Activated naive CD8-positive, alpha-beta T cell (primary cell): ENCODE measurements around the gene MIOX.
A peak's percentile ranks its signal among the peaks of the same experiment; 100 is the strongest.

ENCODE experiments used
- H3K27ac Mint-ChIP-seq: one replicate; pipeline ENCODE4 v1.8.0; 2021; ENCODE audit warnings: mixed read lengths
- H3K27me3 Mint-ChIP-seq: one replicate; pipeline ENCODE4 v1.8.0; 2021; ENCODE audit warnings: mixed read lengths
- H3K36me3 Mint-ChIP-seq: one replicate; pipeline ENCODE4 v1.8.0; 2021; ENCODE audit warnings: mixed read lengths
- H3K4me1 Mint-ChIP-seq: one replicate; pipeline ENCODE4 v1.8.0; 2021; ENCODE audit warnings: low read depth, mixed read lengths
- H3K4me3 Mint-ChIP-seq: one replicate; pipeline ENCODE4 v1.8.0; 2021; ENCODE audit warnings: mild to moderate bottlenecking, mixed read lengths
- H3K9me3 Mint-ChIP-seq: one replicate; pipeline ENCODE4 v1.8.0; 2021; ENCODE audit warnings: low read depth, mixed read lengths

The MIOX gene

DNA sequence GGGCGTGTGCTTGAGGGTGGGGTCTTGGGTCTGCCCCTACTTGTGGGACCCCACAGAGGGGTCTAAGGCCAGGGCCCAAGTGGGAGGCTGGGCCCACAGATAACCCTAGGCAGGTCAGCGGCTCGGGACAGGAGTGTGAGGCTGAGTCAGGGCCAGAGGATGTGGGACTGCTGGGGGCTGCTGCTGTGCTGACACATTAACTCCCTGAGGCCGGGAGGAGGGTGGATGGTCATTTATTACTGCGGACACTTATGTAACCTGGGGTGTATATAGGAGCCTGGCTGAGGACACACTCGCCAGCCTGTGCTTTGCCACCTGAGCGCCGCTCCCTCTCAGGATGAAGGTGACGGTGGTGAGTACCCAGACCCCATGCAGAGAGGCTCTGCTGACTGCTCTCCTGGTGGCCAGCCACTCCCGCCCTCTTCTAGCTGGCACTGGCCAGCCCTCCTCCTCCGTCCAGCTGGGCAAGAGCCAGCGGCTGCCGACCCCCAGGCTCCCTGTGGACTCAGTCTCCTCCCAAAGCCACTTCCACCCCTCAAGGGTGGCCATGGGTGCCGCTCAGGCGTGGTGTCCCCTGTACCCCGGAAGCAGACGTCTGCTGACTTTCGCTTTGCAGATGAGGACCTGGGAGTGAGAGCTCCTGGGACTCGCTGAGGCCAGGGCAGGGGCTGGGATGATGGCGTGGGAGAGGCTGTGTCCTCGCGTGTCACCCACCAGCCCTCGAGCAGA is at the start of gene MIOX:
TSS of gene MIOX (plus strand) at position 299 of the 729 bp plus-strand sequence. CDS start at position 338, 39 bp downstream.
- Mint-ChIP-seq H3K36me3 (no peaks in the 10 kb centered on the region), H3K4me3 (no peak within 1 kb of the TSS), H3K27me3 (no peaks in the 10 kb centered on the region), H3K27ac (no peak within 1 kb of the TSS), H3K4me1 (peaks cover 9% of the 10 kb centered on the region), H3K9me3 (no peaks in the 10 kb centered on the region)

DNA sequence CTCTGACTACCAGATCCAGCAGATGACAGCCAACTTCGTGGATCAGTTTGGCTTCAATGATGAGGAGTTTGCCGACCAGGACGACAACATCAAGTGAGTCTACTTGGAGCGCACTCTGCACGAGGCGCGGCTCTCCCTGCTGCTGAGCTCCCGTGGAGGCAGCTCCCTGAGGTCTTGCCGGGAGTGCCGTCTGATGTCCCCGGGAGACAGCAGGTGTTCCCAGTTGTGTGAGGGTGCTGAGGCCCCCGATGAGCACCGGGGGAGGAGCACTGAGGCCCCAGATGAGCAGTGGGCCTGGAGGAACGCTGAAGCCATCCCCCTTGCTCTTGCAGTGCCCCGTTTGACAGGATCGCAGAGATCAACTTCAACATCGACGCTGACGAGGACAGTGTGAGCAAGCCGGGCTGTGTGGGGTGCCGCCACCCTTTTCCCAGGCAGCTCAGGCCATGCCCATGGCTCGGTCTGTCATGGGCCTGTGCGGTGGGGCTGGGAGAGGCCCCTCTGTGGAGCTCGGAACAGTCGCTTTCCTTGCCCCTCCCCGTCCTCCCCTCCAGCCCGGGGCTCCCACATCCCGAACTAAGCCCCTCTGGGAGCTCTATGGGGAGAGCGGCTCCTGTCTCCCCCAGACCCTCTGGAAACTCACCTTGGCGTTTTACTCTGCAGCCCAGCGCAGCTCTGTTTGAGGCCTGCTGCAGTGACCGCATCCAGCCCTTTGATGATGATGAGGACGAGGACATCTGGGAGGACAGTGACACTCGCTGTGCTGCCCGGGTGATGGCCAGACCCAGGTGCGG is 49.0 kb upstream of the MIOX start:
- H3K4me3 Mint-ChIP-seq = no peak overlapping the region
- no peaks in the 10 kb centered on the region for H3K9me3 Mint-ChIP-seq
- no peaks in the 10 kb centered on the region for H3K4me1 Mint-ChIP-seq
- H3K36me3 Mint-ChIP-seq = peaks cover 3% of the 10 kb centered on the region
- H3K27ac Mint-ChIP-seq = no peak overlapping the region
- H3K27me3 Mint-ChIP-seq = no peaks in the 10 kb centered on the region

DNA sequence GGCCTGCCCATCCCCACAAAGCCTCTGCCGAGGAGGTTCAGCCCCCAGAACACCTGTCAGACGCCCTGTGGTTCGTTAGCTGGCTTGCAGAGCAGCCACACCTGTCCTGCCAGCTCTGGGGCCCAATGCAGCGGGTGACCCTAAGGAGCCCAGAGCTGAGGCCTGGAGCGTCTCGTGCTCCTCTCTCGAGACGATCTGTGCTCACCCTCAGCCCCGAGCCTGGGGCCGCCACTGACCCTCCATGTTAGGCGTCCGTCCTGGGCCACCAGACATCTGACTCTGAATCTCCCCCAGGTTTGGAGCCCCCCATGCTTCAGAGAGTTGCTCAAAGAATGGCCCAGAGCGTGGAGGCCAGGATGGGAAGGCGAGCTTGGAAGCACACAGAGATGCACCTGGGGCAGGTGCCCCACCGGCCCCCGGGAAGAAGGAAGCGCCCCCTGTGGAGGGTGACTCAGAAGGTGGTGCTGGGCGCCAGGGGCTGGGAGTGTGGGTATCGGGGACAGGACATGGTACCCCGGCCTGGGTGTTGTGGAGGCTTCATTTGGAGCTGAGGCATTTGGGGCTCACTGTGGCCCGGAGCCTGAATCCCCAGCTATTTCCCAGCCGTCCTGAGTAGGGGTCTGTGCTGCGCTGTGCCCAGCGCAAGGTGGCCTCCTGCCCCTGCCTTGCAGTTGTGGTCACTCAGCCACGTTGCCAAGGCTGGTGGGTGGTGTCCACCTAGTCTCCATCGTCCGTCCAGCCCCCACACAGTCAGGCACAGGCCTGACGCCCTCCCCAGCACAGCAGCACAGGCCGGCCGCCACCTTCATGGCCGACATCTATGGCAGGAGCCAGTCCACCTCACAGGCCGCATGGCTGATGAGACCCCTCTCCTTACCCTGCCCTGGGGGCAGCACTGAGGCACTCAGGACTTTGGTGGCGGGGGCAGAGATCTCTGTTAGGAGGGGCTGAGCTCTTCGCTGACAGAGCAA is 48.1 kb upstream of the MIOX start:
- H3K4me3 Mint-ChIP-seq = no peak overlapping the region
- H3K27ac Mint-ChIP-seq = no peak overlapping the region
- H3K36me3 Mint-ChIP-seq = peaks cover 3% of the 10 kb centered on the region

DNA sequence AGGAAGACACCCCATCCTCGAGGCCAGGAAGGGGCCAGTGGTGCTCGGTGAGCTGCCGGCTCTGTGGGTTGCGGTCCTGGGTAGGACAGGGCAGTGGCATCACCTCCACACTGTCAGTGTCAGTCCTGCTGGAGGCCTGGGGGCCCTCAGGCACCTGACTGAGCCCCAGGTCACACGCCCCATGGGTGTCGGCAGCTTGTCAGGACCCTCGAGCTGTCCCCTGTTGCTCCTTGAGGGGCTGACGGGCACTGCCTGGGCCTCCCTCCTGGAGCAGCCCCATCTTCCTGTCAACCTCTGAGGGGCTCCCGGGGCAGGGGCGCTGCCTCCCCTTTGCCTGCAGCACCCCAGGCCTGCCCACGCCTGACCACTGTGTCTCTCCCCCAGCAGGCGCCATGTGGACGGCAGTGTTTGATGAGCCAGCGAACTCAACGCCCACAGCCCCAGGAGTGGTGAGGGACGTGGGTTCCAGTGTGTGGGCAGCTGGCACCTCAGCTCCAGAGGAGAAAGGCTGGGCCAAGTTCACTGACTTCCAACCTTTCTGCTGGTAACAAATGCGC is 47.3 kb upstream of the MIOX start:
- H3K4me3 Mint-ChIP-seq = no peak overlapping the region
- no peak overlapping the region for H3K27ac Mint-ChIP-seq
- no peaks in the 10 kb centered on the region for H3K9me3 Mint-ChIP-seq
- H3K4me1 Mint-ChIP-seq = peaks cover 8% of the 10 kb centered on the region
- H3K36me3 Mint-ChIP-seq = peaks cover 3% of the 10 kb centered on the region
- no peaks in the 10 kb centered on the region for H3K27me3 Mint-ChIP-seq

More for the DNA sequence above, 48.1 kb upstream of the MIOX start:
- Mint-ChIP-seq H3K4me1 (peaks cover 7% of the 10 kb centered on the region), H3K27me3 (no peaks in the 10 kb centered on the region), H3K9me3 (no peaks in the 10 kb centered on the region)

DNA sequence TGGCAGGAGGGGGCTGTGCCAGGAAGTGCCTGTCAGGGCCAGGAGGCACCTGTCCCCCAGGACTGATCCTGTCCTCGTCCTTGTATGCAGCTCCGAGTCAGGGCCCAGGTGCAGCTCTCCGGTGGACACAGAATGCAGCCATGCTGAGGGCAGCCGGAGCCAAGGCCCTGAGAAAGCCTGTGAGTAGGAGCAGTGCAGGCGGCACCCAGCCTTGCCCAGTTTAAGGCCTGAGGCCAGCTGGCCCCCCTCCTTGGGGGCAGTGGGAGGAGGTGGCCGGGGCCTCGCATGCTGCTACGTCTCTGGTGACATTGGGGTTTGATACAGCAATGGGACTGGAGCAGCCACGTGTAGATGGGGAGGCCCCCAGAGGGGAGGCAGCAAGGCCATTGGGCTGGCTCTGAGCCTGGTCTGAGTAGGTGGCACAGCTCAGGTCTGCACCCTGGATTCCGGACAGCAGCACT is 46.8 kb upstream of the MIOX start:
- Mint-ChIP-seq H3K4me3 (no peak overlapping the region), H3K27ac (no peak overlapping the region), H3K27me3 (no peaks in the 10 kb centered on the region), H3K9me3 (no peaks in the 10 kb centered on the region), H3K36me3 (peaks cover 3% of the 10 kb centered on the region), H3K4me1 (peaks cover 9% of the 10 kb centered on the region)

DNA sequence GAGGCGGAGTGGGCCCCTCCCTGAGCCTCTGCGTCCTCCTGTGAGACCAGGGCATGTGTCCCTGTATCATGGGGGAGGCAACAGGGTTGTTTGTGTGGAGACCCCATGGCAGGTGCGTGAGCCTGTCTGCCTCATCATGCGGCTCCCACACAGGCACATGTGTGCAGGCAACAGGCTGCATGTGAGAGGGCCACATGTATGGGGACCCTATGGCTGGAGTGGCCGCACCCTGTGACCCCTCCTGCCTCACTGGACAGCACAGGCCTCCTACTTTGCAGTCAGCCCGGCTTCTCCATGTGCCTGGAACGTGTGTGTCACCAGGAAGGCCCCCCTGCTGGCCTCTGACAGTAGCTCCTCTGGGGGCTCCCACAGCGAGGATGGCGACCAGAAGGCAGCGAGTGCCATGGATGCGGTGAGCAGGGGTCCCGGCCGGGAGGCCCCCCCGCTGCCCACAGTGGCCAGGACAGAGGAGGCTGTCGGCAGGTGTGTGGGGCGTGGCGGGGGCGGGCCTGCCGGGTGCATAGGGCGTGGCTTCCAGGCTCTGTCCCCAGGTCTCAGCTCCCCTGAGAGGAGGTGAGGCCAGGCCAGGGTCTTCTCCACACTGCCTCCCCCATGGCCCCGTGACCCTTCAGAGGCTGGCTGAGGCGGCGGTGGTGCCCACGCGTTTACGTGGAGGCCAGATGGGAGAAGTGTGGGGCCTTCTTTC is 46.0 kb upstream of the MIOX start:
- H3K27ac Mint-ChIP-seq = no peak overlapping the region

DNA sequence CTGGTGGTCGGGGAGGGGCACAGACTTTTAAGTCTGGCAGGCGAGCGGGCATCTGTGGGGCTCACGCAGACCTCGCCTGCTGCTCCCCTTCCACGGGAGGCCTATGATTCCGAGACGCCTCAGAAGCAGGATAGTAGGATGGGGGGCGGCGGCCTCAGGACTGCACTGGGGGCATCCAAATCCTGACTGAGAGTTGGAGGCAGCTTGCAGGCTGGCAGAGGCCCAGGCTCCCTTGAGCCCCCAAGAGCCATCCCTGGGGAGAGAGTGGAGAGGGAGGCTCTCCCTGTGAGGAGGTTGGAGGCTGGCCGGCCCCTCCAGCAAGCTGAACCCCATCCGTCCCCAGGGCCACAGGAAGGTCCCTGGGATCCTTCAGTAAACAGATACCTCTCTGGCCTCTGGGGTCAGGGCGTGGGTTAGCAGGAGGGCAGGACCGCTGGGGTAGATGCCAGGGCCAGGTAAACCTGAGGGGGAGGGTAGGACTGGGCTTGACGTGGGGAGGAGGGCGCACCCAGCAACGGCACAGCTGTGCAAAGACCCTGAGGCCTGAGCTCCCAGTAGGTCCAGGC is 45.1 kb upstream of the MIOX start:
- H3K27me3 Mint-ChIP-seq = no peaks in the 10 kb centered on the region
- H3K4me3 Mint-ChIP-seq = no peak overlapping the region
- no peaks in the 10 kb centered on the region for H3K36me3 Mint-ChIP-seq
- no peak overlapping the region for H3K27ac Mint-ChIP-seq
- H3K9me3 Mint-ChIP-seq = no peaks in the 10 kb centered on the region
- peaks cover 20% of the 10 kb centered on the region for H3K4me1 Mint-ChIP-seq

More for the DNA sequence above, 46.0 kb upstream of the MIOX start:
- peaks cover 17% of the 10 kb centered on the region for H3K4me1 Mint-ChIP-seq
- H3K27me3 Mint-ChIP-seq = no peaks in the 10 kb centered on the region
- no peaks in the 10 kb centered on the region for H3K9me3 Mint-ChIP-seq
- H3K4me3 Mint-ChIP-seq = no peak overlapping the region
- H3K36me3 Mint-ChIP-seq = no peaks in the 10 kb centered on the region

DNA sequence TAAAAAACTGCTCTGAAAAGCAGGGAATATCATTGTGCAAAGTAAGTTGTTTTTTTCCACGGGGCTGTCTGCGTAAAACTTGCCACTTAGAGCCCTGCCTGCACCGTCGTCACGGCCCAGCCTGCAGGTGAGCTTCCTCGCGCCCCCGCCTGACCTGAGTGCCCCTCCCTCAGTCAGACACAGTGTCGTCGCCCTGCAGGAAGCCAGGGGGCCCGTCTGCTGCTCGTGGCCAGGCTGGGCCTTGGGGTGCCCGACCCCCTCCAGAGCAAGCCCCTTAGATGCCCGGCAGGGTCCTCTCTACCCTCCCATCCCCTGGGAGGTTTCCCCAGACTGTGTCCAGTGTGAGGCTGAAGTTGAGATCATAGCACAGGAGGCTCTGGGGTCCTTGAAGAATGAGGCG is 43.5 kb upstream of the MIOX start:
- no peaks in the 10 kb centered on the region for H3K36me3 Mint-ChIP-seq
- no peak overlapping the region for H3K4me3 Mint-ChIP-seq
- H3K27ac Mint-ChIP-seq = peak overlapping the region; percentile 85
- H3K4me1 Mint-ChIP-seq = peaks cover 20% of the 10 kb centered on the region
- H3K9me3 Mint-ChIP-seq = no peaks in the 10 kb centered on the region
- H3K27me3 Mint-ChIP-seq = no peaks in the 10 kb centered on the region

DNA sequence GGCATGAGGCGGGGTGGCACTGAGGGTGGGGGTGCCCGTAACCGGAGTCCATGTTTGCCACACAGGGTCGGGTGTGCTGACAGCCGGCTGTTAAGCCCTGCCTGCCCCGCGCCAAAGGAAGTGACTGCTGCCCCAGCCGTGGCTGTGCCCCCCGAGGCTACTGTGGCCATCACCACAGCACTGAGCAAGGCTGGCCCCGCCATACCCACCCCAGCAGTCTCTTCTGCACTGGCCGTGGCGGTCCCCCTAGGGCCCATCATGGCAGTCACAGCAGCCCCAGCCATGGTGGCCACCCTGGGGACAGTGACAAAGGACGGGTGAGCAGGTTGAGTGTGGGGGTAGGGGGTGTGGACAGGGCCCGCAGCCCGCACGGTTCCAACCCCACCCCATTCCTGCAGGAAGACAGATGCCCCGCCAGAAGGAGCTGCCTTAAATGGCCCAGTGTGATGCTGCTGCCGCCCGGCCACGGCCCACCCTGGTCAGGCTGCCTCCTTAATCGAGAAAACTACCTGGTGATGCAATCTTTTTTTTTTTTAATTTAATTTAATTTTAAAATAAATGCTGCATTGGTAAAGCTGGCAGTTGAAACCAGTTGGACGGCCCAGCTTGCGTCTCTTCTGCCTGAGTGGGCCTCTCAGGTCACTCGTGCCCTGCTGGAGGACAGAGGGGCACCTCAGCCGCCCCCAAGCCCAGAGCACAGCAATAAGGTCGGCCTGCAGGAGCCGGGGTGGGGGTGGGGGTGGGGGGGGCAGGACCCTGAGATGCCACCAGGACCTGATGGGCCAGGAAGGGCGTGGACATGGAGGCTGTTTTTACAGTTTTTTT is 42.6 kb upstream of the MIOX start:
- Mint-ChIP-seq H3K9me3 (no peaks in the 10 kb centered on the region), H3K27ac (no peak overlapping the region), H3K4me1 (peaks cover 22% of the 10 kb centered on the region), H3K36me3 (no peaks in the 10 kb centered on the region), H3K4me3 (no peak overlapping the region), H3K27me3 (no peaks in the 10 kb centered on the region)

DNA sequence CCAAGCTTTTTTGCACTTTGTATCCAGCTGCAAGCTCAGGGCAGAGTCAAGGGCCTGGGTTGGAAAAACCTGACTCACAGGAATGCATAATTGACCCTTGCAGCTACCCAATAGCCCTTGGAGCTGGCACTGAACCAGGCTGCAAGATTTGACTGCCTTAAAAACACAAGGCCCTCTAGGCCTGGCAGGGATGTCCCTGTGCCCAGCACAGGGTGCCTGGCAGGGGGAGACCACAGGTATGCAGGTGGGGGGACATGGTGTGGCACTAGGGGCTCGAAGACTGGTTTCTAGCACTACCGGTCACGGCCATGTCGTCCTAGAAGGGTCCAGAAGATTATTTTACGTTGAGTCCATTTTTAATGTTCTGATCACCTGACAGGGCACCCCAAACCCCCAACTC is 42.0 kb upstream of the MIOX start:
- peaks cover 24% of the 10 kb centered on the region for H3K4me1 Mint-ChIP-seq
- no peaks in the 10 kb centered on the region for H3K27me3 Mint-ChIP-seq
- peak overlapping the region; percentile 81 for H3K27ac Mint-ChIP-seq
- H3K4me3 Mint-ChIP-seq = peak overlapping the region; percentile 7
- H3K36me3 Mint-ChIP-seq = no peaks in the 10 kb centered on the region
- H3K9me3 Mint-ChIP-seq = no peaks in the 10 kb centered on the region

DNA sequence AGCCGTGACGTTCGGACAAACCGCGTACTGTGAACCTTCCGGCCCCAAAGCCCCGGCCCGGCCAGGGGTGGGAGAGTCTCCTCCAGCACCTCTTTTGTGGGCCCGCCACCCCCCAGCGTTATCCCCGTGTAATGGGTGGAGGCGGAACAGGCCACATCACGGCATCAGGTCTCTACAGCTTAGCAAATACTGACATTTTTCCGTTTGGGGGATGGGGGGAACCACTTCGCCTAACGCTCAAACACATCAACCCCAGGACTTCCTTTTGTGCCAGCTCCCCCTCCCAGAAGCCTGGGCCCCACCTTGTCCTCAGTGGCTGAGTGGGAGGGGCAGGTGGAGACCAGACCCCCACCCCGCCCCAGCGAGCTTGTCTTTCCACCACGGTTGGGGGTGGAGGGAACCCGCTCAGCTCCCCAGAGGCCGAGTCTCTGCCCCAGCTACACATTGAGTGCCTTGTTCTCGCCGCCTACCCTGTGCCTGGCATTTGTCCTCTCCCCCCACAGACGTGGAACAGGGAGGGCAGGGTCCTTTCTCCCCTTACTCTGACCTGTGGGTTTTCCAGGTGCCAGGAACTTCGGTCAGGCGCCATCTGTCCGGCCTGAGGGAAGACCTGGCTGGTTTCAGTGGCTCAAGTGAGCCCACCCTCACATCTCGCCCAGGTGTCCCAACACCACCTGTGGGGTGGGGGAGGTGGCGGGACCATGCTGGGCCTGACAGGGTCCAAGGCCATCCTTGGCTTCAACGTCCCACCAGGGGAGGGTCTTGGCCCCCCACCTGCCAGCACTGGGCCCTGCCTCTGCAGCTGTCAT is 41.4 kb upstream of the MIOX start:
- no peaks in the 10 kb centered on the region for H3K36me3 Mint-ChIP-seq
- H3K27me3 Mint-ChIP-seq = no peaks in the 10 kb centered on the region
- no peaks in the 10 kb centered on the region for H3K9me3 Mint-ChIP-seq
- H3K27ac Mint-ChIP-seq = peak overlapping the region; percentile 81
- H3K4me1 Mint-ChIP-seq = peaks cover 27% of the 10 kb centered on the region
- H3K4me3 Mint-ChIP-seq = peak overlapping the region; percentile 46

DNA sequence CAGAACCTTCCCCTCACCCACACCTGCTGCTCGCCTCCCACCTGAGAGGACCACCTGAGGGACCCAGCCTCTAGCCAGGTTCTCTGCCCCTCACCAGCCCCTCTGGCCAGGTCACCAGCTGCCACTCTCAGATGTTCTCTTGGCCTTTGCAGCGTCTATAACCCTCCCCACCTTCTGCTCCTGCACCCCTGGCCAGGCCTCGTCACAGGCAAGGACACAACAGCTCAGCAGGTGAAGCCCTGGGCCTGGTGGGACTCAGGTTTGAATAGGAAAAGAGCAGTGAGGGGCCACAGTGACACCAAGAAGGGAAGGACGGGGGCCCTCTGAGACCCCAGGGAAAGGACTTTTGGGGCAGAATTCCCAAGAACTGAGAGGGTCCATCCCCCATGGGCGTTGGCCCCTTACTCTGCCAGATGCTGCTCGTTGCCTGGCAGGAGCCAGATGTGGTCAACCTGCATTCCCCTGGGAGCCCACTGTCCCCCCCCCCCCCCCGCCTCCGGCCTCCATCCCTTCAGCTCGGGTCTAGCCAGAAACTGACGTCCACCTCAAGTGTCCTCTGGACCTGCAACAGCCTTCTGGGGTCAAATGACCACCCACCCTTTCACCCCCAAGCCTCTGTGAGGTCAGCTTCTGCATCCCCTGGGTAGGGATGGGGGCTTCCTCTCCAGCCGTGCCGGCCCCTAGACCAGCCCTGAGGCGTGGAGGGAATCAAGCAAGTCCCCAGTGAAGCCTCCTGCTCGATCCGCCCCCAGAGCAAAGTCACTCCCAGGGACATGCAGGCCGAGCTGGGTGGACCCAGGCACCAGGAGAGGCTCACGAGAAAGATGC is 40.6 kb upstream of the MIOX start:
- H3K4me1 Mint-ChIP-seq = peaks cover 29% of the 10 kb centered on the region
- peak overlapping the region; percentile 81 for H3K27ac Mint-ChIP-seq
- no peaks in the 10 kb centered on the region for H3K27me3 Mint-ChIP-seq
- no peak overlapping the region for H3K4me3 Mint-ChIP-seq
- H3K36me3 Mint-ChIP-seq = peaks cover 2% of the 10 kb centered on the region
- H3K9me3 Mint-ChIP-seq = no peaks in the 10 kb centered on the region
